NCI-H748 (cell line): ENCODE measurements around the gene CAPN1.

Experiments
- DNase-seq: peaks from one replicate; lab custom pipeline; 2025; ENCODE audit not compliant: unreplicated experiment; lab: John Stamatoyannopoulos, UW

CAPN1 gene

DNA sequence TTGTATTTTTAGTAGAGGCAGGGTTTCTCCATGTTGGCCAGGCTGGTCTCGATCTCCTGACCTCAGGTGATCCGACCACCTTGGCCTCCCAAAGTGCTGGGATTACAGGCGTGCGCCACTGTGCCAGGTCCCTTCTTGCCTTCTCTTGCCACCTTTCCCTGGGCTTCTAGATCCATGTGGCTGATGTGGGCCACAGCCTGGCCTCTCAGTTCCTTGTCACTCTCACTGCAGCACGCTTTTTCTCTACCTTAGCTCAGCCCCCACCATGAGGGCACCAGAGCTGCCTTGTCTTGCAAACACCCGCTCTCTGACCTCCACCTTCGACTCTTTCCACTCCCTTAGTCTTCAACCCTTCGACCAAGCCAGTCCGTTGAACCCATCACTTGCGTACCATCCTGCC is 7.5 kb downstream of the CAPN1 start:
- no peak for DNase-seq

- DNase-seq = no peak
These were observed 12.8 kb downstream of the CAPN1 start for GRCh38 chr11:65194564-65194963.

DNA sequence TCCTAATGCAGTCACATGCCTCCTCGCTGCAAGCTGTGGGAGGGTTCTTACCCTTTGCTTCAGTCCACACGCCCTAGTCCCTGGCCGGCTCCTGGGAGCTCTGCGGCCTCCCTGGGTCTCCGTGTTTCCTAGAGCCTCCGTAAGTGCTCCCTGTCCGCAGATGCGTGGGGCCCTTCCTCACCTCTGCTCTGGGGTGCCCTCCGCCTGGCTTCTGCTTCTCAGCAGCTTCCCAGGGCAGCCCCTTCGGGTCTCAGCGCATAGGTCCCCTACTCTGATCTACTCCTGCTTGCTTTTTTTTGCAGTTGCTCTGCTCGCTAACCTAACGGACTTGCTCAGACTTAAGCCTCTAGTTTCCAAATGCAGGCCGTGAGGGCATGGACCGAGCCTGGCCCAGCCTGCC is 22.4 kb downstream of the CAPN1 start:
- no peak for DNase-seq

DNA sequence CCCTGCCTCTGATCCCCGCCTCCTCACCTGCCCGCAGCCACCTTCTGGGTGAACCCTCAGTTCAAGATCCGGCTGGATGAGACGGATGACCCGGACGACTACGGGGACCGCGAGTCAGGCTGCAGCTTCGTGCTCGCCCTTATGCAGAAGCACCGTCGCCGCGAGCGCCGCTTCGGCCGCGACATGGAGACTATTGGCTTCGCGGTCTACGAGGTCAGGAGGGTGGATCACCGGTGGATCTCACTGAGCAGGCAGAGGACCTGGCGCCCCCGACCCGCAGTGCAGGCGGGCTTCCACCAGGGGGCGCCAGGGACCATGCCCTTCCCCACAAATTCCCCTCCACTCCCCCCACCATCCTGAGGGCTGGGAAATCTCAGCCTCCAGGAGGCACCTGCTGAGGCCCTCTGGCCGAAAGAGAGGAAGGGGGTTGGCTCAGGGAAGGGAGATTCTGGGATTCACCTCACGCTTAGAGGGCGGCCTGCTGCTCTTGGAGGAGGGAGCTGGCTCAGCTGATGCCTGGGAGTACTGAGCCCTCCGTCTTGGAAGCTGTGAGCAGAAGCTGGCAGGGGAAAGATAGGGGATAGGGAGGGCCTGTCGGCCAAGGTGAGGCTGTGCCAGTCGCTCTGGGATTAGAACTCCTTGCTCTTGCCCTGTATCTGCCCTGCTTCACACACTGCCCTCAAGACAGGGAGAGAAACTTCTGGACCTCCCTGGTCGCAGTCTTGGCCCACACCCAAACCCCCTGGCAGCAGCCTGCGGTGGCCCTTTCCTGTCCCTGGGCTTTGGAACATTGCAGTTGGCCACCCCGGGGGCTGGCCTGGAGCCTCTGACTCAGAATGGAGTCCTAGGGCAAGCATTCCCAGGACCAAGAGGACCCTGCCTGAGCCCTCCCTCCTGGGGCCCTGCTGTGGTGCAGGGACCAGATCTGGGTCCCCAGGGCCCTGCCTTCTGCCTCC is 23.2 kb downstream of the CAPN1 start:
- peak; percentile 47 for DNase-seq

- DNase-seq = no peak
These were observed 23.9 kb downstream of the CAPN1 start for GRCh38 chr11:65205602-65205967.

DNA sequence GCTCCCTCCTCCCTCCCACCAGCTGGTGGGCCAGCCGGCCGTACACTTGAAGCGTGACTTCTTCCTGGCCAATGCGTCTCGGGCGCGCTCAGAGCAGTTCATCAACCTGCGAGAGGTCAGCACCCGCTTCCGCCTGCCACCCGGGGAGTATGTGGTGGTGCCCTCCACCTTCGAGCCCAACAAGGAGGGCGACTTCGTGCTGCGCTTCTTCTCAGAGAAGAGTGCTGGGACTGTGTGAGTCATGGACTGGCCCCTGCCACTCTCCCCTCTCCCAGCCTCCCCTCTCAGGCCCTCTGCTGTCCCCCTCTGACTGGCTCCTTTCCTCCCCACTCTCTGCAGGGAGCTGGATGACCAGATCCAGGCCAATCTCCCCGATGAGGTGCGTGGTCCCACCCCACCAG is 24.7 kb downstream of the CAPN1 start:
- no peak for DNase-seq

GRCh38 chr11:65206901-65207300 is 25.2 kb downstream of the CAPN1 start:
- no peak for DNase-seq

DNA sequence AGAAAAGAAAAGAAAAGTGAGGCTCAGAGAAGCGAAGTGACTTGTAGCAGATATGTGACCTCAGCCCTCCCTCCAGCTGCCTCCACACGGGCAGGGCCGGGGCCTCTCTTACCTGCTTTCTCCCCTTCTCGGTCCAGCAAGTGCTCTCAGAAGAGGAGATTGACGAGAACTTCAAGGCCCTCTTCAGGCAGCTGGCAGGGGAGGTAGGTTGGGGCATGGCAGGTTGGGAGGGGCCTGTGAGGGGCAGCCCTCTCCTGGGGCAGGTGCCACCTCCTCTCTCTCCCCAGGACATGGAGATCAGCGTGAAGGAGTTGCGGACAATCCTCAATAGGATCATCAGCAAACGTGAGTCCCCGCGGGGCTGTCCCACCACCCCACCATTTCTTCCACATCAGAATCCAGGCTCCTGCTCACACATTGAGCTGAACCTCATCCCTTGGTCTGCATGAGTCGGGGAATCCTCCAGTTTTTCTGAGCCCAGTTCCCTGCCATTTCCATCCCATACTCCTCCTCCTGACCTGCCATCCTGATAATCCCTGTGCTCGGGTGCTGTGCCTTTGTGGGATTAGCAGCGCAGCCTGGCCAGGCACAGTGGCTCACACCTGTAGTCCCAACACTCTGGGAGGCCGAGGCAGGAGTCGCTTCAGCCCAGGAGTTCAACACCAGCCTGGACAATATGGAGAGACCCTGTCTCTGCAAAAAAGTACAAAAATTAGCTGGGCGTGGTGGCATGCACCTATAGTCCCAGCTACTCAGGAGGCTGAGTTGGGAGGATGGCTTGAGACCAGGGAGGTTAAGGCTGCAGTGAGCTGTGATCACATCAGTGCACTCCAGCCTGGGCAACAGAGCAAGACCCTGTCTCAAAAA is 26.4 kb downstream of the CAPN1 start:
- no peak for DNase-seq

GRCh38 chr11:65208785-65209710 is 27.3 kb downstream of the CAPN1 start:
- no peak for DNase-seq

GRCh38 chr11:65209711-65210360 is 28.1 kb downstream of the CAPN1 start:
- DNase-seq = no peak

GRCh38 chr11:65210361-65210731 is 28.6 kb downstream of the CAPN1 start:
- DNase-seq = no peak

DNA sequence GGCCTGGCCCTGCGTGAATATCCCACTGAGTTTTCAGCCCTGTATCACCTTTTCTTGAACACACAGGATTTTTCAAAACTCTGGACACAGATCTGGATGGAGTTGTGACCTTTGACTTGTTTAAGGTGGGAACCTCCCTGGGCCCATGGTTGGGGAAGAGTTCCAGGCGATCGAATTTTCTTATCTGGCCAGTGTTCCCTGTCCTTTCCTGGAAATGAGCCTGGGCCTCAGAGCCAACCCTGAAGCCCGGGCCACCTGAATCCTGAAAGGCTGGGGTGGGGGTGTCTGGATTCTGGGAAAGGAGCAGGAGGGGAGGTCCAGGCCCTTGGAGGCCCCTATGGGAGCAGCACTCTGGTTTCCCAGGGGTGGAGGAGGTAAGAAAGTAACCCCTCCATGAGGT is 29.0 kb downstream of the CAPN1 start:
- no peak for DNase-seq

DNA sequence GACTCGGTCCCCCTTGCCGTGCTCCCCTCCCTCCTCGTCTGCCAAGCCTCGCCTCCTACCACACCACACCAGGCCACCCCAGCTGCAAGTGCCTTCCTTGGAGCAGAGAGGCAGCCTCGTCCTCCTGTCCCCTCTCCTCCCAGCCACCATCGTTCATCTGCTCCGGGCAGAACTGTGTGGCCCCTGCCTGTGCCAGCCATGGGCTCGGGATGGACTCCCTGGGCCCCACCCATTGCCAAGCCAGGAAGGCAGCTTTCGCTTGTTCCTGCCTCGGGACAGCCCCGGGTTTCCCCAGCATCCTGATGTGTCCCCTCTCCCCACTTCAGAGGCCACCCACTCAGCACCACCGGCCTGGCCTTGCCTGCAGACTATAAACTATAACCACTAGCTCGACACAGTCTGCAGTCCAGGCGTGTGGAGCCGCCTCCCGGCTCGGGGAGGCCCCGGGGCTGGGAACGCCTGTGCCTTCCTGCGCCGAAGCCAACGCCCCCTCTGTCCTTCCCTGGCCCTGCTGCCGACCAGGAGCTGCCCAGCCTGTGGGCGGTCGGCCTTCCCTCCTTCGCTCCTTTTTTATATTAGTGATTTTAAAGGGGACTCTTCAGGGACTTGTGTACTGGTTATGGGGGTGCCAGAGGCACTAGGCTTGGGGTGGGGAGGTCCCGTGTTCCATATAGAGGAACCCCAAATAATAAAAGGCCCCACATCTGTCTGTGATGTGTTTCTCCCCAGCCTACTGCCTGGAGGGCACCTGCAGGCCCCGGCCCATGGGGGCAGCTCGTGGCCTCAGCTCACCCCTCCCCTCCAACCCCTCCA is 29.8 kb downstream of the CAPN1 start:
- DNase-seq = no peak

DNA sequence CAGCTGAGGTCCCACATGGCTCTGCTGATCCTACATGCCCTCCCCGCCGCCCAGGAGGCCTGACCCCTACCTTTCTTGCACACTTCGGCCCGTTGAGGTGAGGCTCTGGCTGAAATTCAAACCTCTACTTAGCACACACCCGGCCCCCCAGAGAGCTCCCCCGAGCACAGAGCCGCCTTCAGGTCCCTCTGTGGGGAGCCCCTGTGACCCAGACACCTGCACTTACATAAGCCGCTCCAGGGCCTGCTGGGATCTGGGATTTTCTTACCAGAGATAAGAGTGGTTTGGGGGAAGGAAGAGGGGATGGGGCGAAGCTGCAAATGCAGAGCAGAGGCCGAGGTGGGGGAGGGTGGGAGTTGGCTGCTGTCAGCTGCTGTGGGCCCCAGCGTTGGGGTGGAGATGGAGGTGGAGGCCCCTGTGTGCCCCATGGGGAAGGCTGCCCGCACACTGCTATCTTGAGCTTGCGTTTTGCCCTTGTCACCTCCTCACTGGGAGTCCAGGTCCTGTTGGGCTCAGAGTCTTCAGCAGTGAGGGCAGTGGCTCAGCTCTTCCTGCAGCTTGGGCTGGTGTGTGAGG is 30.6 kb downstream of the CAPN1 start:
- no peak for DNase-seq

DNA sequence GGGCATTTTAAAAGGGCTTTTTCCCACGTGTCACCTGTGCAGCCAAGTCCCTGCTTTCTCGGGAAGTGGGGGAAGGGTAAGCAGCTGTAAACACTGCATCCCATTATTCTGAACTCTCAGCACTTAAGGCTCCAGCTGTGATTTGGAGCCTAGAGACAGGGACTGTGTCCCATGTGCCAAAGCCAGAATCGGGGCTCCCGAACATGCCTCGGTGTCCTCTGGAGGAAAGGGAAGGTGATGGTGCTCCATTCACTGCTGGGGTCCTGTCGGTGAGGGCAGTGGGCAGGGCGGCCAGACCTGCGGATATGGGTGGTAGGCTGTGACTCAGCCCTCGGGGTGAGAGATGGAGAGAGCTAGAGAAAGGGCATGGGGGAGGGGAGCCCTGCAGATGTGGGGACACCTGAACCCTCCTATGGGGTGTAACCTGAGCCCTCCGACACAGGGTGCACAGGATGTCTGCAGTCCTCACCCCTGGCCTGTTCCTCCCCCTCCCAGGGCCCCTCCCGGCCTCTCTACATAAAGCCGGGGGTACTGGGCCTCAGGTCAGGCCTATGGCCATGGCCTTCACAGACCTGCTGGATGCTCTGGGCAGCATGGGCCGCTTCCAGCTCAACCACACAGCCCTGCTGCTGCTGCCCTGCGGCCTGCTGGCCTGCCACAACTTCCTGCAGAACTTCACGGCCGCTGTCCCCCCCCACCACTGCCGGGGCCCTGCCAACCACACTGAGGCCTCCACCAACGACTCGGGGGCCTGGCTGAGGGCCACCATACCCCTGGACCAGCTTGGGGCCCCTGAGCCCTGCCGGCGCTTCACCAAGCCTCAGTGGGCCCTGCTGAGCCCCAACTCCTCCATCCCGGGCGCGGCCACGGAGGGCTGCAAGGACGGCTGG is 31.8 kb downstream of the CAPN1 start:
- peak; percentile 20 for DNase-seq

DNA sequence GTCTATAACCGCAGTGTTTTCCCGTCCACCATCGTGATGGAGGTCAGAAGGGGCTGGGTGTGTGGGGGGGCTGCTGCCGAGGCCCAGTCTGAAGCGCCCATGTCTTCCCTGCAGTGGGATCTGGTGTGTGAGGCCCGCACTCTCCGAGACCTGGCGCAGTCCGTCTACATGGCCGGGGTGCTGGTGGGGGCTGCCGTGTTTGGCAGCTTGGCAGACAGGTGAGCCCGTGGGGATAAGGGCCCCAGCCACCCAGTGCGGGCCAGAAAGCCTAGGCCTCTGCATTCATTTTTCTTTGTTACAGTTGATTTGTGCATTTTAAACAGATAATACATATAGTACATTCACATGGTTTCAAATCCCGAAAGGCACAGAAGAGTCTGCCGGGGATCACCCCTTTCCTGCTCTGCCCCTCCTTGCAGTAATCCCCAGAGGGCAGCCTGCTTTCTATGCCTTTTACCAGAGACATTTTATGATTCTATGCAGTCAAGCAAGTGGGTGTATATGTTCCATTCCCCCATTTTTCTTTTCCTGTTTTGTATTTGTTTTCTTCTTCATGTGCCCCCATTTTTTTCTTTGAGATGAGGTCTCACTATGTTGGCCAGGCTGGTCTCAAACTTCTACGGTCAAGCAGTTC is 32.6 kb downstream of the CAPN1 start:
- DNase-seq = no peak

DNA sequence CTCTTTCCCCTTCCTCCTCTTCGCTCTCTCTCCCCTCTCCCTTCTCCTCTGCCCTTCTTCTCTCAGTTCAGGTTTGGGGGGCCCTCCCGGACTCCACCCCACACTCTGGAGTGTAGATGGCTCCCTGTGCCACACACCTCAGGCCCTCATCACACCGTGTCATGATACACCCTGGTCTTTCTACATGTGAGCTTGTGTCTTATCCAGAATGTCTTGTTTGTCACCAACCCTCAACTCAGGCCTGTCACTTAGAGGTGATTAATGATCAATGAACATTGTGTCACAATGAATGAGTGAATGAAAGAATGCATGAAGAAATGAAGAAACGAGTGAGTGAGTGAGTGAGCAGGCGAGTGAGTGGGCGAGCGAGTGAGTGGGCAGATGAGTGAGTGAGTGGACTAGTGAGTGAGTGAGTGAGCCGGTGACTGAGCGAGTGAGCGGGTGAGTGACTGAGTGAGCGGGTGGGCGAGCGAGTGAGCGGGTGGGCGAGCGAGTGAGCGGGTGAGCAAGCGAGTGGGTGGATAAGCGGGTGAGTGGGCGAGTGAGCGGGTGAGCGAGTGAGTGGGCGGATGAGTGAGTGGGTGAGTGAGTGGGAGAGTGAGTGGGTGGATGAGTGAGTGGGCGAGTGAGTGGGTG is 33.8 kb downstream of the CAPN1 start:
- DNase-seq = no peak
